RPMI7951 (cell line): ENCODE measurements around the gene DACH1. TPM values are rescaled to one million over a fixed set of nuclear protein-coding genes. Genes with fewer than 3 reads are reported as not detected.
"Not testable (repeated sequence)": the region's sequence is repeated elsewhere in the genome, so short reads cannot be mapped to it uniquely, and the experiment has no call there.

Experiments used
- DNase-seq: peaks from one replicate; pipeline ENCODE4 v3.0.0-alpha.2; 2012; ENCODE audit warnings: low read depth
- total RNA-seq: library from RNA; depleted of rRNA; stranded (reverse); fragments of >200 nt; shearing (Covaris generic); gene quantifications from 2 replicates; pipeline ENCODE4 v1.2.3, GENCODE V29; 2014

Gene DACH1
- total RNA-seq, 1 experiment from 2014 or later, result not detected

GRCh38 chr13:71866335-71867130 is 471 bp downstream of the DACH1 start:
- DNase-seq, result peak; percentile 5

GRCh38 chr13:71865874-71866334 is 1.1 kb downstream of the DACH1 start:
- no peak for DNase-seq

GRCh38 chr13:71864986-71865873 is 1.8 kb downstream of the DACH1 start:
- no peak for DNase-seq

- DNase-seq, result no peak
These were observed 2.7 kb downstream of the DACH1 start for GRCh38 chr13:71864094-71864985.

- no peak for DNase-seq
These were observed 3.6 kb downstream of the DACH1 start for GRCh38 chr13:71863254-71863865.

- DNase-seq, result no peak
These were observed 4.5 kb downstream of the DACH1 start for GRCh38 chr13:71862459-71862943.

- no peak for DNase-seq
These were observed 5.1 kb downstream of the DACH1 start for GRCh38 chr13:71861769-71862458.

GRCh38 chr13:71860547-71861138 is 6.4 kb downstream of the DACH1 start:
- no peak for DNase-seq

- no peak for DNase-seq
These were observed 8.4 kb downstream of the DACH1 start for GRCh38 chr13:71858647-71859046.

GRCh38 chr13:71856548-71857043 is 10.4 kb downstream of the DACH1 start:
- DNase-seq, result no peak

GRCh38 chr13:71854401-71854800 is 12.6 kb downstream of the DACH1 start:
- no peak for DNase-seq

- no peak for DNase-seq
These were observed 13.3 kb downstream of the DACH1 start for GRCh38 chr13:71853725-71854124.

- no peak for DNase-seq
These were observed 14.3 kb downstream of the DACH1 start for GRCh38 chr13:71852736-71853135.

GRCh38 chr13:71851498-71852409 is 15.2 kb downstream of the DACH1 start:
- DNase-seq, result no peak

GRCh38 chr13:71842003-71842402 is 25.0 kb downstream of the DACH1 start:
- no peak for DNase-seq

- no peak for DNase-seq
These were observed 28.2 kb downstream of the DACH1 start for GRCh38 chr13:71838842-71839241.

GRCh38 chr13:71837582-71837981 is 29.4 kb downstream of the DACH1 start:
- not testable (repeated sequence) for DNase-seq

- no peak for DNase-seq
These were observed 35.3 kb downstream of the DACH1 start for GRCh38 chr13:71831716-71832115.

GRCh38 chr13:71830736-71831135 is 36.3 kb downstream of the DACH1 start:
- no peak for DNase-seq
